Measurements from ENCODE around the gene HBG2. TPM values are rescaled to one million over a fixed set of nuclear protein-coding genes. Genes with fewer than 3 reads are reported as not detected.

The HBG2 gene
- total and polyA plus RNA-seq, 2 of the 4 experiments (the other 2 are of a cell fraction): 0.54 TPM; not detected in 1

GRCh38 chr11:5286901-5287300 lies 32.3 kb upstream of the HBG2 start:
- H2AFZ ChIP-seq (replicated peaks; ENCODE audit: low read length, poor library complexity): no peak overlapping the region
- H3K79me1 ChIP-seq (ENCODE audit: low read depth in 1 of 2, low read length in 2 of 2): no peaks in the 10 kb centered on the region
- peak overlapping the region; percentile 62 for H3K27ac ChIP-seq (ENCODE audit: insufficient read depth, low read length)
- no peak overlapping the region; the same call in 1 of the 2 replicates for H3K56ac ChIP-seq (ENCODE audit: extremely low read depth, insufficient read depth, low read length)
- no peaks in the 10 kb centered on the region for H3K9me3 ChIP-seq (ENCODE audit: control insufficient read depth, insufficient read depth, low read length)
- peak overlapping the region; percentile 96; the same call in 1 of the 2 replicates for H3K18ac ChIP-seq (ENCODE audit: low read depth, low read length)
- no peak overlapping the region for H3K4me3 ChIP-seq (ENCODE audit: insufficient read depth, low read depth, low read length)
- peak overlapping the region; percentile 88 to 93; a peak in 3 of 4 replicates for H4K8ac ChIP-seq (ENCODE audit: low read depth in 2 of 2, low read length in 2 of 2)
- H3K4ac ChIP-seq (ENCODE audit: low read depth, low read length): peak overlapping the region; percentile 95
- H2AK5ac ChIP-seq (ENCODE audit: low read depth, low read length): peak overlapping the region; percentile 85; the same call in 1 of the 2 replicates
- in situ Hi-C loops (cut with MboI; ENCODE audit: low sequenced_read_pairs): loop anchor here (10.0 kb wide), 1 partner anchor 78 kb away; no protein-coding TSS in a partner anchor
- H4K5ac ChIP-seq (ENCODE audit: low read depth, low read length): peak overlapping the region; percentile 93
- peak overlapping the region; percentile 82 for H3K23ac ChIP-seq (ENCODE audit: low read depth, low read length)
- no peak overlapping the region for H2AK9ac ChIP-seq (replicated peaks; ENCODE audit: low read depth, low read length, poor library complexity)
- H2BK15ac ChIP-seq (ENCODE audit: low read depth, low read length): peak overlapping the region; percentile 94; the same call in 2 of the 3 replicates
- H2BK20ac ChIP-seq (ENCODE audit: low read depth, low read length): peak overlapping the region; percentile 97
- no TSS peak for BruUV-seq (replicated peaks)
- WGBS, 2 experiments (ENCODE audit: extremely low coverage in 2 of 2, insufficient read length in 1 of 2): no CpG with 5 or more reads among the region's 3 CpGs
- H2BK120ac ChIP-seq (ENCODE audit: low read depth, low read length): peak overlapping the region; percentile 90
- peak overlapping the region; percentile 93 for H4K91ac ChIP-seq (ENCODE audit: insufficient read depth, low read depth, low read length)
- H3K9ac ChIP-seq (ENCODE audit: low read depth, low read length): no peak overlapping the region
- no peaks in the 10 kb centered on the region for H3K27me3 ChIP-seq (ENCODE audit: control insufficient read depth, insufficient read depth, low read length)
- no peaks in the 10 kb centered on the region for H4K20me1 ChIP-seq (ENCODE audit: insufficient read depth, low read length)
- H3K4me2 ChIP-seq (ENCODE audit: low read depth, low read length): no peak overlapping the region
- ATAC-seq (ENCODE audit: low read depth) (no peak), DNase-seq (no peak)
- peaks cover 11% of the 10 kb centered on the region; the same call in 1 of the 2 replicates for H3K4me1 ChIP-seq (ENCODE audit: control insufficient read depth, insufficient read depth, low read length)
- peak overlapping the region; percentile 88 for H2BK5ac ChIP-seq (ENCODE audit: low read depth, low read length, poor library complexity, severe bottlenecking)
- POLR2A ChIA-PET (ENCODE audit: unreplicated experiment): no interaction called here
- CTCF ChIA-PET: no interaction called here
- H3K14ac ChIP-seq (replicated peaks; ENCODE audit: low read depth, low read length): peak overlapping the region; percentile 87
- TF ChIP-seq NFE2L2 (IDR thresholded peaks at IDR 0.05; ENCODE audit: low read depth, low read length) (no peak), MAZ (IDR thresholded peaks at IDR 0.05; ENCODE audit: borderline replicate concordance, low read depth, low read length) (no peak), POLR2A (IDR thresholded peaks at IDR 0.05; ENCODE audit: low read depth, low read length) (no peak), BHLHE40 (IDR thresholded peaks at IDR 0.05; ENCODE audit: low read depth, low read length) (no peak), RFX5 (IDR thresholded peaks at IDR 0.05; ENCODE audit: low read depth, low read length) (no peak), CEBPB (IDR thresholded peaks at IDR 0.05; ENCODE audit: low read depth, low read length) (no peak), FOS (IDR thresholded peaks at IDR 0.05; ENCODE audit: low read depth, low read length) (no peak), USF2 (IDR thresholded peaks at IDR 0.05; ENCODE audit: low read depth, low read length) (no peak), MAFK (IDR thresholded peaks at IDR 0.05; ENCODE audit: low read depth, low read length) (no peak), CHD1 (IDR thresholded peaks at IDR 0.05; ENCODE audit: low read depth, low read length) (no peak), SMC3 (IDR thresholded peaks at IDR 0.05; ENCODE audit: low read depth, low read length) (no peak), MXI1 (IDR thresholded peaks at IDR 0.05; ENCODE audit: borderline replicate concordance, low read depth, low read length) (no peak), ELK1 (IDR thresholded peaks at IDR 0.05; ENCODE audit: borderline replicate concordance, low read depth, low read length) (no peak), RCOR1 (IDR thresholded peaks at IDR 0.05; ENCODE audit: insufficient replicate concordance, low read length) (no peak), RAD21 (IDR thresholded peaks at IDR 0.05; ENCODE audit: low read length) (no peak)
- TF ChIP-seq, protein P1, sequence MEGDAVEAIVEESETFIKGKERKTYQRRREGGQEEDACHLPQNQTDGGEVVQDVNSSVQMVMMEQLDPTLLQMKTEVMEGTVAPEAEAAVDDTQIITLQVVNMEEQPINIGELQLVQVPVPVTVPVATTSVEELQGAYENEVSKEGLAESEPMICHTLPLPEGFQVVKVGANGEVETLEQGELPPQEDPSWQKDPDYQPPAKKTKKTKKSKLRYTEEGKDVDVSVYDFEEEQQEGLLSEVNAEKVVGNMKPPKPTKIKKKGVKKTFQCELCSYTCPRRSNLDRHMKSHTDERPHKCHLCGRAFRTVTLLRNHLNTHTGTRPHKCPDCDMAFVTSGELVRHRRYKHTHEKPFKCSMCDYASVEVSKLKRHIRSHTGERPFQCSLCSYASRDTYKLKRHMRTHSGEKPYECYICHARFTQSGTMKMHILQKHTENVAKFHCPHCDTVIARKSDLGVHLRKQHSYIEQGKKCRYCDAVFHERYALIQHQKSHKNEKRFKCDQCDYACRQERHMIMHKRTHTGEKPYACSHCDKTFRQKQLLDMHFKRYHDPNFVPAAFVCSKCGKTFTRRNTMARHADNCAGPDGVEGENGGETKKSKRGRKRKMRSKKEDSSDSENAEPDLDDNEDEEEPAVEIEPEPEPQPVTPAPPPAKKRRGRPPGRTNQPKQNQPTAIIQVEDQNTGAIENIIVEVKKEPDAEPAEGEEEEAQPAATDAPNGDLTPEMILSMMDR (conservative IDR thresholded peaks at IDR 0.05; ENCODE audit: low read depth, low read length): no peak
- dilution Hi-C loops (cut with HindIII; ENCODE audit: low sequenced_read_pairs, unreplicated experiment): no loop called here
- no peaks in the 10 kb centered on the region; the same call in 1 of the 2 replicates for H3K9me1 ChIP-seq (ENCODE audit: insufficient read depth, low read length)
- intact Hi-C loops (cut with micrococcal nuclease): no loop called here
- no peaks in the 10 kb centered on the region for H3K36me3 ChIP-seq (ENCODE audit: control insufficient read depth, insufficient read depth, low read length)

All from IMR-90 (cell line).